PC-9 (cell line): Measurements from ENCODE around the gene PRICKLE2. TPM values are rescaled to one million over a fixed set of nuclear protein-coding genes. Genes with fewer than 3 reads are reported as not detected.
A peak's percentile ranks its signal among the peaks of the same experiment; 100 is the strongest.

ENCODE experiments used
- Bru-seq: library from RNA; stranded (reverse); fragments of 400-500 nt; gene quantifications from one replicate; lab custom pipeline; 2021; lab: Mats Ljungman, UMichigan
- BruChase-seq, 2 experiments: library from RNA; stranded (reverse); fragments of 400-500 nt; gene quantifications; one replicate each; lab custom pipeline; 2021; lab: Mats Ljungman, UMichigan
- BruUV-seq: library from RNA; stranded (reverse); fragments of 400-500 nt; replicated peaks from 2 replicates; lab custom pipeline; 2021; lab: Mats Ljungman, UMichigan
- CTCF ChIA-PET: fragments of 300-600 bp; sonication (Branson Sonifier 250); formaldehyde crosslinking; loops from one replicate; lab custom pipeline; 2022; ENCODE audit warnings: antibody characterized with exemption; lab: Charles Lee
- POLR2A ChIA-PET: fragments of 300-600 bp; sonication (Branson Sonifier 250); formaldehyde crosslinking; loops from one replicate; lab custom pipeline; 2022; ENCODE audit warnings: antibody characterized with exemption; ENCODE audit not compliant: unreplicated experiment; lab: Charles Lee
- DNase-seq, 2 experiments: peaks; one replicate each; pipeline versions ENCODE4 v3.0.0 to v3.0.0-alpha.2; 2015 to 2022; ENCODE audit warnings: mixed read lengths in 1 of 2
- H2AFZ ChIP-seq: fragments of 200-600 bp; sonication (generic); 2 replicates; pipeline ENCODE4 v1.8.1; 2017; ENCODE audit warnings: antibody characterized with exemption
- H3F3A ChIP-seq: fragments of 200-600 bp; sonication (generic); 2 replicates; pipeline ENCODE4 v1.8.1; 2017; ENCODE audit warnings: antibody characterized with exemption, mild to moderate bottlenecking, low read depth; ENCODE audit not compliant: insufficient read depth
- H3K27ac ChIP-seq: fragments of 200-600 bp; sonication (generic); 2 replicates; pipeline ENCODE4 v1.6.1; 2016; ENCODE audit warnings: mixed run types
- H3K27me3 ChIP-seq: fragments of 200-600 bp; sonication (generic); 2 replicates; pipeline ENCODE4 v1.6.1; 2016; ENCODE audit warnings: low read depth, mixed run types; ENCODE audit not compliant: insufficient read depth
- H3K36me3 ChIP-seq: fragments of 200-600 bp; sonication (generic); 2 replicates; pipeline ENCODE4 v1.6.1; 2016; ENCODE audit warnings: low read depth, mixed run types
- H3K4me1 ChIP-seq: fragments of 200-600 bp; sonication (generic); replicated peaks from 2 replicates; pipeline ENCODE4 v1.6.1; 2016; ENCODE audit warnings: mixed run types; ENCODE audit not compliant: insufficient read depth
- H3K4me2 ChIP-seq: fragments of 200-600 bp; sonication (generic); 2 replicates; pipeline ENCODE4 v1.6.1; 2017; ENCODE audit warnings: mixed run types
- H3K4me3 ChIP-seq: fragments of 200-600 bp; sonication (generic); 2 replicates; pipeline ENCODE4 v1.6.1; 2016; ENCODE audit warnings: mixed run types
- H3K79me2 ChIP-seq: fragments of 200-600 bp; sonication (generic); 2 replicates; pipeline ENCODE4 v1.6.1; 2017; ENCODE audit warnings: low read depth, mixed run types
- H3K9me2 ChIP-seq: fragments of 200-600 bp; sonication (generic); 2 replicates; pipeline ENCODE4 v1.8.1; 2017; ENCODE audit warnings: mild to moderate bottlenecking; ENCODE audit not compliant: insufficient read depth
- H3K9me3 ChIP-seq: fragments of 200-600 bp; sonication (generic); 2 replicates; pipeline ENCODE4 v1.8.1; 2016; ENCODE audit warnings: low read depth; ENCODE audit not compliant: insufficient read depth
- H4K20me1 ChIP-seq: fragments of 200-600 bp; sonication (generic); 2 replicates; pipeline ENCODE4 v1.8.1; 2017; ENCODE audit not compliant: insufficient read depth
- EZH2 ChIP-seq: fragments of 200-600 bp; sonication (generic); IDR thresholded peaks from 2 replicates; pipeline ENCODE4 v1.8.0; 2017; ENCODE audit warnings: antibody characterized with exemption, low read depth
- intact Hi-C: fragments of 100-400 bp; cut with micrococcal nuclease; formaldehyde crosslinking; loops from one replicate; pipeline ENCODE4 v1.10.0; 2022; ENCODE audit not compliant: unreplicated experiment
- long read RNA-seq: library from polyadenylated mRNA; stranded (forward); transcript quantifications from one replicate; pipeline ENCODE4 v2.0.0, GENCODE V29; 2022
- total RNA-seq: library from RNA; stranded (reverse); gene quantifications from 2 replicates; pipeline ENCODE4 v1.2.3, GENCODE V29; 2021
- TF ChIP-seq, protein P1 (sequence below): fragments of 200-600 bp; sonication (generic); conservative IDR thresholded peaks from 2 replicates; pipeline ENCODE4 v1.6.1; 2017; ENCODE audit warnings: mixed run types, antibody characterized with exemption, mild to moderate bottlenecking, moderate library complexity

Gene PRICKLE2, protein sequence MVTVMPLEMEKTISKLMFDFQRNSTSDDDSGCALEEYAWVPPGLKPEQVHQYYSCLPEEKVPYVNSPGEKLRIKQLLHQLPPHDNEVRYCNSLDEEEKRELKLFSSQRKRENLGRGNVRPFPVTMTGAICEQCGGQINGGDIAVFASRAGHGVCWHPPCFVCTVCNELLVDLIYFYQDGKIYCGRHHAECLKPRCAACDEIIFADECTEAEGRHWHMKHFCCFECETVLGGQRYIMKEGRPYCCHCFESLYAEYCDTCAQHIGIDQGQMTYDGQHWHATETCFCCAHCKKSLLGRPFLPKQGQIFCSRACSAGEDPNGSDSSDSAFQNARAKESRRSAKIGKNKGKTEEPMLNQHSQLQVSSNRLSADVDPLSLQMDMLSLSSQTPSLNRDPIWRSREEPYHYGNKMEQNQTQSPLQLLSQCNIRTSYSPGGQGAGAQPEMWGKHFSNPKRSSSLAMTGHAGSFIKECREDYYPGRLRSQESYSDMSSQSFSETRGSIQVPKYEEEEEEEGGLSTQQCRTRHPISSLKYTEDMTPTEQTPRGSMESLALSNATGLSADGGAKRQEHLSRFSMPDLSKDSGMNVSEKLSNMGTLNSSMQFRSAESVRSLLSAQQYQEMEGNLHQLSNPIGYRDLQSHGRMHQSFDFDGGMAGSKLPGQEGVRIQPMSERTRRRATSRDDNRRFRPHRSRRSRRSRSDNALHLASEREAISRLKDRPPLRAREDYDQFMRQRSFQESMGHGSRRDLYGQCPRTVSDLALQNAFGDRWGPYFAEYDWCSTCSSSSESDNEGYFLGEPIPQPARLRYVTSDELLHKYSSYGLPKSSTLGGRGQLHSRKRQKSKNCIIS
- 7.9 and 9.3 TPM in 2 replicates for total RNA-seq
- percentile 49 among the genes with signal in this experiment for Bru-seq, nascent RNA
- percentile 49 among the genes with signal in this experiment for BruChase-seq, experiment 1, labeled RNA remaining after a 2-hour chase
- BruChase-seq, experiment 2, labeled RNA remaining after a 6-hour chase, result percentile 39 among the genes with signal in this experiment
- long read RNA-seq, full-length matches to known transcripts, result 1 of 1 reads
- long read RNA-seq, partial matches to known transcripts, result 0 of 1 reads
- long read RNA-seq, other reads (novel, unspliced or antisense), result 0 of 1 reads

DNA sequence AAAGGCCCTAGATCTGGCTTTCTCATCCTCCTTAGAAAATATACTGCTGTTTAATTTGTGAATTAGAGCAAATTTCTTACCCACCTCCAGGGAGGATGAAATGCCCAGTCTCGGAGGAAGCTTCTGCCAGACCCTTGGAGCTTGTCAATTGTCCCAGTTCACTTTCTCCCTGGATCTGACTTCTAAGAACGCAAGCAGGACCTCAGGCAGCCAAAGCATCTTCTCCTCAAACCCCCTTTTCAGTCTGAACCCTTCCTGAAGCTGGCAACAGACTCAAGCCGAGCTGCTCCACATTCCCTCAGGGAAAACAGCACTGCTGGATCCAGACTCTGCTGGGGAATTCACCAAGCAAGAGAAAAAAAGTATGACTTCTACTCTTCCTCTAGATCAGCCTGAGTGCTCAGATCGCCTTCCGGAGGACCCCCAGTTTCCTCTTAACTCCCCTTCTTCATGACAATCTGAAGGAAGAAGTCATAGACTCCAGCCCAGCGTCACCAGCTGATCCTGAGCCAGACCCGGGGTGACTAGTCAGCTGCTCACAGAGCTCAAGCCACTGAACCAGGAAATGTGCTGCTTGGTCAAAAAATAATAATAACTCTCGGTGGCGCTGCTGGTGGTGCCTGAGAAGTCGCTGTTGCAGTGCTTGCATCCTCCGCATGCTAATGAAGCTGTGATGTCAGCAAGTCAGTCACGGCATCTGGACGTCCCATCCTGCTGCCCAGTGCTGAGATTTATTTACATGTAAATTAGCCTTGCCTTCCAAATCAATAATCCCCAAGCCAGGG is at the start of gene PRICKLE2:
Gene PRICKLE2 (minus strand): TSS at position 641 of the 785 bp plus-strand sequence. CDS start 26,539 bp downstream, outside the sequence.
- intact Hi-C loops, result no loop called here
- H4K20me1 ChIP-seq, result no peaks in the 10 kb centered on the region
- H3K9me2 ChIP-seq, result no peaks in the 10 kb centered on the region
- no peak within 1 kb of the TSS for H3K4me2 ChIP-seq
- H3K27ac ChIP-seq, result no peak within 1 kb of the TSS
- no peak within 1 kb of the TSS for H3K4me3 ChIP-seq
- ChIA-PET CTCF (no interaction called here), POLR2A (interaction anchor here (0.6 kb wide), 2 partner anchors 131 to 1802 kb away, joined by 3 read pairs; no protein-coding TSS in a partner anchor)
- DNase-seq, result peak in 1 of 2 experiments; percentile 23
- TF ChIP-seq, protein P1, sequence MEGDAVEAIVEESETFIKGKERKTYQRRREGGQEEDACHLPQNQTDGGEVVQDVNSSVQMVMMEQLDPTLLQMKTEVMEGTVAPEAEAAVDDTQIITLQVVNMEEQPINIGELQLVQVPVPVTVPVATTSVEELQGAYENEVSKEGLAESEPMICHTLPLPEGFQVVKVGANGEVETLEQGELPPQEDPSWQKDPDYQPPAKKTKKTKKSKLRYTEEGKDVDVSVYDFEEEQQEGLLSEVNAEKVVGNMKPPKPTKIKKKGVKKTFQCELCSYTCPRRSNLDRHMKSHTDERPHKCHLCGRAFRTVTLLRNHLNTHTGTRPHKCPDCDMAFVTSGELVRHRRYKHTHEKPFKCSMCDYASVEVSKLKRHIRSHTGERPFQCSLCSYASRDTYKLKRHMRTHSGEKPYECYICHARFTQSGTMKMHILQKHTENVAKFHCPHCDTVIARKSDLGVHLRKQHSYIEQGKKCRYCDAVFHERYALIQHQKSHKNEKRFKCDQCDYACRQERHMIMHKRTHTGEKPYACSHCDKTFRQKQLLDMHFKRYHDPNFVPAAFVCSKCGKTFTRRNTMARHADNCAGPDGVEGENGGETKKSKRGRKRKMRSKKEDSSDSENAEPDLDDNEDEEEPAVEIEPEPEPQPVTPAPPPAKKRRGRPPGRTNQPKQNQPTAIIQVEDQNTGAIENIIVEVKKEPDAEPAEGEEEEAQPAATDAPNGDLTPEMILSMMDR, result no peak
- TF ChIP-seq EZH2, result no peak
- no peak within 1 kb of the TSS for H2AFZ ChIP-seq
- BruUV-seq, result no TSS peak
- no peaks in the 10 kb centered on the region for H3K4me1 ChIP-seq
- H3F3A ChIP-seq, result no peaks in the 10 kb centered on the region
- no peaks in the 10 kb centered on the region for H3K79me2 ChIP-seq
- H3K27me3 ChIP-seq, result no peaks in the 10 kb centered on the region
- no peaks in the 10 kb centered on the region for H3K9me3 ChIP-seq
- H3K36me3 ChIP-seq, result no peaks in the 10 kb centered on the region

DNA sequence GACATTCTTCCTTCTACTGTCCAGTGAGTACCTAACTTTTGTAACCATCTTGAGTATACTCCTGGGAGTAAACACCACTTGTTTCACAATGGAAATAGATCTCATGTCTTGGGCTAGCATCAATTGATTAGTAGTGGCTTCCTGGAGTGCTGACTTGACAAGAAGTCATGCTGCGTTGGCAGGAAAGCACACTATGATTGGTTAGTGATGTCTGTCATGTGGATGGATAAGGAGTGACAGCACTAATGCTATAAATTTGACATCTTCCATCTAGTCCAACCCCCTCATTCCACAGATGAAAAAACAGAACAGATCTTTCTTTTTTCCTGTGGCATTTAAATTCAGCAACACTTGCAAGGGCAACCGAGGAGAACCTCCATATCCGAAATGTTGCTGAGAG is 47.6 kb upstream of the PRICKLE2 start:
- TF ChIP-seq EZH2, result no peak
- TF ChIP-seq, protein P1, result no peak
- H3K27me3 ChIP-seq, result no peaks in the 10 kb centered on the region
- no peak overlapping the region for H3K4me3 ChIP-seq
- no peaks in the 10 kb centered on the region for H3K36me3 ChIP-seq
- no peak overlapping the region for H3K4me2 ChIP-seq
- H3F3A ChIP-seq, result no peaks in the 10 kb centered on the region
- H3K27ac ChIP-seq, result no peak overlapping the region
- DNase-seq, result no peak
- H4K20me1 ChIP-seq, result no peaks in the 10 kb centered on the region
- no peak overlapping the region for H2AFZ ChIP-seq
- ChIA-PET POLR2A (no interaction called here), CTCF (no interaction called here)
- no peaks in the 10 kb centered on the region for H3K4me1 ChIP-seq
- no peaks in the 10 kb centered on the region for H3K79me2 ChIP-seq
- H3K9me2 ChIP-seq, result no peaks in the 10 kb centered on the region
- H3K9me3 ChIP-seq, result no peaks in the 10 kb centered on the region
- no TSS peak for BruUV-seq
- intact Hi-C loops, result no loop called here
